Endothelial cell of coronary artery (primary cell): ENCODE results near the gene CREBRF. TPM values are rescaled to one million over a fixed set of nuclear protein-coding genes. Genes with fewer than 3 reads are reported as not detected.

Experiments used
- total RNA-seq: library from RNA; depleted of rRNA; stranded (reverse); fragments of >200 nt; gene quantifications from 2 replicates; pipeline ENCODE4 v1.2.3, GENCODE V29; 2014

CREBRF gene, protein sequence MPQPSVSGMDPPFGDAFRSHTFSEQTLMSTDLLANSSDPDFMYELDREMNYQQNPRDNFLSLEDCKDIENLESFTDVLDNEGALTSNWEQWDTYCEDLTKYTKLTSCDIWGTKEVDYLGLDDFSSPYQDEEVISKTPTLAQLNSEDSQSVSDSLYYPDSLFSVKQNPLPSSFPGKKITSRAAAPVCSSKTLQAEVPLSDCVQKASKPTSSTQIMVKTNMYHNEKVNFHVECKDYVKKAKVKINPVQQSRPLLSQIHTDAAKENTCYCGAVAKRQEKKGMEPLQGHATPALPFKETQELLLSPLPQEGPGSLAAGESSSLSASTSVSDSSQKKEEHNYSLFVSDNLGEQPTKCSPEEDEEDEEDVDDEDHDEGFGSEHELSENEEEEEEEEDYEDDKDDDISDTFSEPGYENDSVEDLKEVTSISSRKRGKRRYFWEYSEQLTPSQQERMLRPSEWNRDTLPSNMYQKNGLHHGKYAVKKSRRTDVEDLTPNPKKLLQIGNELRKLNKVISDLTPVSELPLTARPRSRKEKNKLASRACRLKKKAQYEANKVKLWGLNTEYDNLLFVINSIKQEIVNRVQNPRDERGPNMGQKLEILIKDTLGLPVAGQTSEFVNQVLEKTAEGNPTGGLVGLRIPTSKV
- 10.6 and 14.9 TPM in 2 replicates for total RNA-seq

DNA sequence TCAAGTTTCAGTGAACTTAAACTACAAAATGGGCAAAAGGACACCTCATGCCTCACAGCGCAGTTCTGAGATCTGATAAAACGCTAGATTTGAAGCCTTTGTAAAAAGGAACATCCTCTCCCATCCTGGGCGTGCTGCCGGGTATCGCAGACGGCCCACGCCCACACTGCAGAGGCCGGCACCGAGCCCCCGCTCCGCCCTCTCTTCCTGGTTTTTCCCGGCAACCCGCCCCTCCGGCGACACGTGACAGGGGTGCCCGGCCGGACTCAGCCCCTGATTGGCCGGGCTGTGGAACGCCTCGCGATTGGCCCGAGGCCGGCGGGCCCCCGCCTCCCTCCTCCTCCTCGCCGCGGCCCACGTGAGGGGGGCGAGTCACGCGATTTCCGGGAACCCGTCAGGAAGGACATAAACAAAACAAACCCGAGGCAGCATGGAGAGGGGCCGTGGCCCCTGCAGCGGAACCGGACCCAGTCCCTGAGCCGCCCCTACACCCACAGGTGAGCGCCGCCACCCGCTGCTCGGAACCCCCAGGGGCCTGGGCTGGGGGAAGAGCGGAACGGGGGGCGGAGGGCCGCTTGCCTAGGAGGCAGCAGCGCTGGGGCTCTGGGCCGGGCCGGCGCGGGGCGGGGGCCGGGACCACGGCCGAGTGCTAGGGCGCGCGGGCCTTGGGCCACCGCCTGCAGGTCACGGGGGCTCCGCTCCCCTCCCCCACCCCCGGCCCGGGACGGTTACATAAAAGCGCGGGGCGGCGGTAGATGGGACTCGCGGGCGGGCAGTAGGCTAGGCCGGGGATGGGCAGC lies at the start of gene CREBRF:
TSS of gene CREBRF (plus strand) at position 370 of the 800 bp plus-strand sequence. CDS start 24,424 bp downstream, outside the sequence.

DNA sequence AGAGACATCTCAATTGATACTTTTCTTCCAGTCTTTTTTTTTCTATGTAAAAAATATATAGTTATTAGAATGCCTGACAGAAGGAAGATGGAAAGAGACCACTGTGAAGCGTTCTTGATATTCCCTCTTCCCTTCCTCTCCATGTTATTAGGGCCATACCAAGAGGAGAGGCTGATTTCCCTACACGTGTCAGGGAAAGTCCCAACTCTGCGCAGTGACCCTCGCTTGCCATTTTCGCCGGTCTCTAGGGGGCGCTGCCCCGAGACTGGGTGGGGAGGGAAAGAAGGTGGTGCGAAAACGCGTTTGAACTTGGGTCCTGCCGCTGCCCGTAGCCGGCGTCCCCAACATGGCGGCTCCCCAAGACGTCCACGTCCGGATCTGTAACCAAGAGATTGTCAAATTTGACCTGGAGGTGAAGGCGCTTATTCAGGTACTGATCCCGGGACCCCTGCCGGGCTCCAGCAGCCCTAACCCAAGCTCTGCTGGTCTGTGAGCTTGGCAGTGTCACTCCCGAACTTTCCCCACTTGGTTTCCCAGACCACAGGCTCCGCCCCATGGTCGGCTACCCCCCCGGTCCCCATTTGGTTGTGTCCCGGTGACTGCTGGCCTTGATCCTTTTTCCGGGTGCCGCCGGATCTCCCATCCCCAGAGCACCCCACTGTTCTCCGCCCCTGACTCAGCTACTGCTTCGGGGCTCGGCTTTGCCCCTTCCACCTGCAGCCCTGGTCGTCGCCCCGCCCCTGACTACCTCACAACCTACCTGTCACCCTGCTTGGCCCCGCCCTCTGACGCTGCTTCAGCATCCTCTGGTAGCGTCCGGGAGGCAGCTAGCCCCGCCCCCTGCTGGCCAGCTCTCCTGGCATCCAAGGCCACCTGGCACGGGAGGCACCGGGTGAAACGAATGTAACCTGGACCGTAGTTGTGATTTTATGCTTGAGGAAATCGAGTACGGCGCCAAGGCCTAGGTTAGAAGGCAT lies 88.3 kb downstream of the CREBRF start, which contains the start of gene BNIP1:
TSS of gene BNIP1 (plus strand) at position 332 of the 977 bp plus-strand sequence. CDS start at position 347, 15 bp downstream.

Other genes with a start within 250 kb of the CREBRF start
- 76.6 and 138 TPM in 2 replicates for gene ERGIC1, start 222.1 kb upstream of the CREBRF start, total RNA-seq
- 55.3 and 64.4 TPM in 2 replicates for gene RPL26L1, start 96.9 kb upstream of the CREBRF start, total RNA-seq
- 221 and 254 TPM in 2 replicates for gene ATP6V0E1, start 72.6 kb upstream of the CREBRF start, total RNA-seq
- gene BNIP1, start 88.2 kb downstream of the CREBRF start, total RNA-seq, result 18.1 and 20.7 TPM in 2 replicates
- 0.09 and 0.18 TPM in 2 replicates for gene NKX2-5, start 178.9 kb downstream of the CREBRF start, total RNA-seq